CD8-positive, alpha-beta memory T cell (primary cell): Measurements from ENCODE around the gene MED10. TPM values are rescaled to one million over a fixed set of nuclear protein-coding genes. Genes with fewer than 3 reads are reported as not detected.

Experiments
- CTCF ChIA-PET: fragments of 350-600 bp; sonication (Branson Sonifier 250); formaldehyde crosslinking; loops from one replicate; lab custom pipeline; 2021; ENCODE audit warnings: antibody characterized with exemption; lab: Charles Lee
- POLR2A ChIA-PET: fragments of 350-600 bp; sonication (Branson Sonifier 250); formaldehyde crosslinking; loops from one replicate; lab custom pipeline; 2021; ENCODE audit warnings: antibody characterized with exemption; lab: Charles Lee
- DNase-seq, 5 donors: peaks; one replicate each; pipeline versions ENCODE4 v3.0.0 to v3.0.0-alpha.2; 2020 to 2022; ENCODE audit warnings: mixed read lengths in 1 of 5
- H3K27ac ChIP-seq: one replicate; pipeline ENCODE4 v1.7.0; 2013; ENCODE audit warnings: low read depth, mild to moderate bottlenecking, low read length, moderate library complexity
- H3K27me3 ChIP-seq: 2 replicates; pipeline ENCODE4 v1.7.0; 2013; ENCODE audit warnings: low read length, mild to moderate bottlenecking; ENCODE audit not compliant: insufficient read depth, poor library complexity, severe bottlenecking
- H3K36me3 ChIP-seq: 2 replicates; pipeline ENCODE4 v1.7.0; 2013; ENCODE audit warnings: mild to moderate bottlenecking, low read length, moderate library complexity; ENCODE audit not compliant: insufficient read depth
- H3K4me1 ChIP-seq: 2 replicates; pipeline ENCODE4 v1.7.0; 2013; ENCODE audit warnings: mild to moderate bottlenecking, low read length, moderate library complexity; ENCODE audit not compliant: insufficient read depth
- H3K4me3 ChIP-seq: 2 replicates; pipeline ENCODE4 v1.7.0; 2013; ENCODE audit warnings: mild to moderate bottlenecking, low read length
- H3K9me3 ChIP-seq: 2 replicates; pipeline ENCODE4 v1.7.0; 2013; ENCODE audit warnings: mild to moderate bottlenecking, low read length
- H3K27ac Mint-ChIP-seq, 8 donors: one replicate each; pipeline ENCODE4 v1.8.0; 2020 to 2021; ENCODE audit warnings: mixed read lengths in 8 of 8, mild to moderate bottlenecking in 6 of 8, inconsistent platforms in 3 of 8, moderate library complexity in 3 of 8
- H3K27me3 Mint-ChIP-seq, 2 donors: one replicate each; pipeline ENCODE4 v1.8.0; 2020 to 2021; ENCODE audit warnings: mixed read lengths in 2 of 2, mild to moderate bottlenecking in 1 of 2, moderate library complexity in 1 of 2
- H3K36me3 Mint-ChIP-seq, 3 donors: one replicate each; pipeline ENCODE4 v1.8.0; 2020 to 2021; ENCODE audit warnings: mixed read lengths in 3 of 3, inconsistent platforms in 1 of 3, mild to moderate bottlenecking in 1 of 3
- H3K4me1 Mint-ChIP-seq, 3 donors: one replicate each; pipeline ENCODE4 v1.8.0; 2020 to 2021; ENCODE audit warnings: mixed read lengths in 3 of 3, inconsistent platforms in 1 of 3, mild to moderate bottlenecking in 1 of 3
- H3K4me3 Mint-ChIP-seq, 7 donors: one replicate each; pipeline ENCODE4 v1.8.0; 2020 to 2021; ENCODE audit warnings: mixed read lengths in 7 of 7, mild to moderate bottlenecking in 6 of 7, moderate library complexity in 4 of 7, inconsistent platforms in 2 of 7
- H3K9me3 Mint-ChIP-seq, 5 donors: one replicate each; pipeline ENCODE4 v1.8.0; 2020 to 2022; ENCODE audit warnings: mixed read lengths in 5 of 5, mild to moderate bottlenecking in 3 of 5, moderate library complexity in 2 of 5, inconsistent platforms in 1 of 5
- polyA plus RNA-seq: library from polyadenylated mRNA; unstranded; fragments of 300-500 nt; fragmentation: Illumina TruSeq; gene quantifications from one replicate; pipeline ENCODE4 v1.2.3, GENCODE V29; 2021
- total RNA-seq, 2 experiments: library from RNA; stranded (reverse); gene quantifications; one replicate each; pipeline ENCODE4 v1.2.3, GENCODE V29; 2021

Gene MED10
- total and polyA plus RNA-seq, 3 experiments from 2014 or later: 58.8 to 118 (median 66.8) TPM

DNA sequence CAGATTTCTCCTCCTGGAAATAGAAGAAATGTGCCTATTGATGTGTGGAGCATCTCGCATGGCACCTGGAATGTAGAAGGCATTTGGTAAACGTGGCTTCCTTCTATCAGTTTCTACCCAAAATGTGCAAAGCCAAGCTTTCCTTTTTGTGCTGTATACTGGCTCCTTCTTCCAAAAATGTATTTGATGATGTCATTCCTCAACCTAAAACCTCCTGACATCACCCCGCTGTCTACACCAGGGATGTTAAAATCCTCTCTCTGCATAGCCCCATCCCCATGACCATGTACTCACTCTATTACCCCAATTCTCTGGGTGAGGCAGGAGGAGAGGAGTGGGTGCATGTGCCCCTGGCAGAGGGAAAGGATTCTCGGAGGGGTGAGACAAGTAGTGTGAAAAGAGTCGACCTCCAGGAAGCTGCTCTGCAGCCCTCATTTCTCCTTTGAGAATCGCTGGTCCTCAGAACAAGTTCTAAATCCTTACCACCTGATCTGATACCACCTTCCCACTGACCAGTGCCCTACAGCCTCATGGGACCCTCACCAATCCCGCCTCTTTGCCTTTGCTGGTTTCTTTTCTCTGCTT, 11.7 kb upstream of the MED10 start:
- Histone ChIP-seq H3K4me1 (no peaks in the 10 kb centered on the region), H3K27me3 (peaks cover 7% of the 10 kb centered on the region), H3K9me3 (no peaks in the 10 kb centered on the region), H3K4me3 (no peak overlapping the region), H3K27ac (no peak overlapping the region), H3K36me3 (no peaks in the 10 kb centered on the region)
- no peak for DNase-seq
- no peaks in the 10 kb centered on the region for H3K36me3 Mint-ChIP-seq
- ChIA-PET POLR2A (no interaction called here), CTCF (no interaction called here)
- no peak overlapping the region for H3K27ac Mint-ChIP-seq
- H3K4me3 Mint-ChIP-seq: no peak overlapping the region
- H3K9me3 Mint-ChIP-seq: peaks cover 0 to 3% (median 0%) of the 10 kb centered on the region in 5 donors
- H3K27me3 Mint-ChIP-seq: peaks cover 10 to 60% of the 10 kb centered on the region in 2 donors
- peaks cover 3 to 8% (median 4%) of the 10 kb centered on the region in 3 donors for H3K4me1 Mint-ChIP-seq

DNA sequence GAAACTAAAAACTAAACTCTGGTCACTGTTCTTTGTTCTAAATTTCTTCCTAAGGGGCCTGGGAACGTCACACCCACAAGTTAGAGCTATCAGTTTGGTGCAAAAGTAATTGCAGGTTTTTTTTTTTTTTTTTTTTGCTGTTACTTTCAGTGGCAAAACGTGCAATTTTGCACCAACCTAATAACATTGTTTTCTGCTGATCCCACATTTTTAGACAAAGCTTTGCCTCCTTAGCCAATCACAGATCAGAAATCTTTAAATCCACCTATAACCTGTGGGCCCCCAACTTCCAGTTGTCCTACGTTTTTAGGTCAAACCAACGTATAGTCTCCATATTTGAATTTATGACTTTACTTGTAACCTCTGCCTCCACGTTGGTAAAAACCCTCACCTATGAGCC, 11.1 kb upstream of the MED10 start:
- H3K9me3 Mint-ChIP-seq: peaks cover 0 to 3% (median 0%) of the 10 kb centered on the region in 5 donors
- no peak for DNase-seq
- Histone ChIP-seq H3K9me3 (no peaks in the 10 kb centered on the region), H3K4me3 (no peak overlapping the region), H3K27me3 (peaks cover 7% of the 10 kb centered on the region), H3K36me3 (no peaks in the 10 kb centered on the region), H3K27ac (no peak overlapping the region), H3K4me1 (no peaks in the 10 kb centered on the region)
- H3K27ac Mint-ChIP-seq: no peak overlapping the region
- POLR2A ChIA-PET: no interaction called here
- H3K36me3 Mint-ChIP-seq: no peaks in the 10 kb centered on the region
- peaks cover 10 to 58% of the 10 kb centered on the region in 2 donors for H3K27me3 Mint-ChIP-seq
- CTCF ChIA-PET: no interaction called here
- peaks cover 3 to 8% (median 4%) of the 10 kb centered on the region in 3 donors for H3K4me1 Mint-ChIP-seq
- no peak overlapping the region for H3K4me3 Mint-ChIP-seq

DNA sequence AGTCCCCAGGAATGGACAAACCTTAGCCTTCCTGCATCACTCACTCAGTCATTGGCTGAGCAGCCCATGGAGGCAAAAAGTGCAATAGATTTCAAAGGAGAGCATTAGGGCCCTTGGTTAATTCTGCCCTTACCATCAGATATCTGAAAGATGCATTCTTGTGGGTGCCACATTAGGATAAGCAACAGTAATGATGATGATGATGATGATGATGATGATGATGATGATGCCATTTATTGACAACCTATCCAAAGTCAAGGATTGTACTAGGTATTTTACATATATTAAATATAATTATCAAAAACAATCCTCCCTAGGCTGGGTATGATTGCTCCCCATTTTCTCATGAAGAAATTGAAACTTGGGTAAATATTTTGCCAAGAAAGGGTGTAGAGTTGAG, 9.6 kb upstream of the MED10 start:
- H3K4me3 ChIP-seq: no peak overlapping the region
- POLR2A ChIA-PET: no interaction called here
- no peak overlapping the region for H3K27ac Mint-ChIP-seq
- H3K27me3 Mint-ChIP-seq: peaks cover 15 to 64% of the 10 kb centered on the region in 2 donors
- H3K27ac ChIP-seq: no peak overlapping the region
- no peak for DNase-seq
- H3K9me3 Mint-ChIP-seq: peaks cover 0 to 3% (median 0%) of the 10 kb centered on the region in 5 donors
- peaks cover 11% of the 10 kb centered on the region for H3K27me3 ChIP-seq
- H3K4me1 Mint-ChIP-seq: no peaks in the 10 kb centered on the region
- H3K9me3 ChIP-seq: no peaks in the 10 kb centered on the region
- H3K36me3 Mint-ChIP-seq: no peaks in the 10 kb centered on the region
- H3K36me3 ChIP-seq: no peaks in the 10 kb centered on the region
- H3K4me1 ChIP-seq: no peaks in the 10 kb centered on the region
- CTCF ChIA-PET: interaction anchor here (0.6 kb wide), 1 partner anchor 70 kb away, joined by 3 read pairs; no protein-coding TSS in a partner anchor
- H3K4me3 Mint-ChIP-seq: no peak overlapping the region

DNA sequence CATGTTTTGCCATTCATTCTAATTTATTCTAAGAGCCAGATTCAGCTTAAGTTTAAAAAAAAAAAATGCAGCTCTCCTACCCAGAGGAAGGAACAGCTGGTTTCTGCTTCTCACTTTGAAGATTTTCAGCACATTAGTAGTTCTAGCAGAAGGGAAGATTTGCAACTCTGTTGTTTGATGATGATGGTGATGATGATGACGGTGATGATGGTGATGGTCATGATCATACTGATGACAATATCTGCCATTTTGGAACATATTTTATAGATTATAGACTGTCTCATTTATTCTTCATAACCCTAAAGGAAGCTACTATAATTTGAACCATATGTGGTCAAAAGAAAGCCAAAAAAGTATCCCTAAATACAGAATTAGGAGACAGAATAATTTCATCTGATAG, 7.9 kb upstream of the MED10 start:
- H3K9me3 Mint-ChIP-seq: no peaks in the 10 kb centered on the region
- DNase-seq: no peak
- H3K27me3 ChIP-seq: peaks cover 4% of the 10 kb centered on the region
- ChIA-PET CTCF (no interaction called here), POLR2A (interaction anchor here (0.6 to 0.7 kb wide), 2 partner anchors 8 to 51 kb away, joined by 3 read pairs; partner anchors contain the start of gene MED10)
- no peak overlapping the region for H3K4me3 ChIP-seq
- no peaks in the 10 kb centered on the region for H3K4me1 Mint-ChIP-seq
- H3K27ac Mint-ChIP-seq: no peak overlapping the region
- H3K4me1 ChIP-seq: no peaks in the 10 kb centered on the region
- no peaks in the 10 kb centered on the region for H3K36me3 ChIP-seq
- no peaks in the 10 kb centered on the region for H3K9me3 ChIP-seq
- H3K27ac ChIP-seq: no peak overlapping the region
- H3K27me3 Mint-ChIP-seq: peaks cover 15 to 55% of the 10 kb centered on the region in 2 donors
- H3K4me3 Mint-ChIP-seq: no peak overlapping the region
- H3K36me3 Mint-ChIP-seq: no peaks in the 10 kb centered on the region

DNA sequence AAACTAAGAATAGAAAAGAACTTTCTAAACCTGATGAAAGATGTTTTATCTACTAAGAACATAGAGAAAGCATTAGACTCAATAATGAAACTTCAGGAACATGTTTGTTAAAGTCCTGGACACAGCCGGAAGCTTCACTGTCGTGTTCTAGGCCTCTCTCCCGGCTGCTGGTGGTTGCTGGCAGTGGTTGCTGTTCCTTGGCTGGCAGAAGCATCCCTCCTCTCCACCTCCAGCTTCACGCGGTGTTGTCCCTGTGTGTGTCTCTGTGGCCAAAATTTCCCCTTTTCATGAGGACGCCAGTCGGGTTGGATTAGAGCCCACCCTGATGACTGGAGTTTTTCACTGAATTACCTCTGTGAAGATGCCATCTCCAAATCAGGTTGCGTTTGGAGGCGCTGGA, 6.5 kb upstream of the MED10 start:
- H3K9me3 Mint-ChIP-seq: no peaks in the 10 kb centered on the region
- CTCF ChIA-PET: no interaction called here

DNA sequence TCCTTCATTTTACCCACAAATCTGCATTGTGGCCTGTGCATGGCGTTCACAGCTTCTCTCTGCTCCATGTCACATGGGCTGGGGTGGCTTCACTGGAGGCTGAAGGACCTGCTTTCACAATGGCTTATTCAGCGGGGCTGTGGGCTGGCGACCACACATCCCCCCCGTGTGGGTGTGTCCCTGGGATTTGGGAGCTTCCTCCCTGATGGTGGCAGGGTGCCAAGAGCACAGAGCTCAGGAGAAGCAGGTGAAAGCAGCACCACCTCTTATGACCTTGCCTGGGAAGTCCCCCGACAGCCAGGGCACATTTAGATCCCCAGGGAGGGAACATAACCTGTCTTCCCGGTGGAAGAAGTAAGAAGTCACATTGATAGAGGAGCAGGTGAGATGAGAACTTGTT, 5.0 kb upstream of the MED10 start:
- POLR2A ChIA-PET: no interaction called here

More for the DNA sequence above, 6.5 kb upstream of the MED10 start:
- H3K4me3 ChIP-seq: no peak overlapping the region
- no peaks in the 10 kb centered on the region for H3K4me1 Mint-ChIP-seq
- H3K9me3 ChIP-seq: no peaks in the 10 kb centered on the region
- H3K4me3 Mint-ChIP-seq: no peak overlapping the region
- H3K4me1 ChIP-seq: no peaks in the 10 kb centered on the region
- DNase-seq: no peak
- H3K27me3 ChIP-seq: peaks cover 4% of the 10 kb centered on the region
- no peak overlapping the region for H3K27ac ChIP-seq
- H3K27ac Mint-ChIP-seq: no peak overlapping the region
- POLR2A ChIA-PET: no interaction called here
- H3K27me3 Mint-ChIP-seq: peaks cover 14 to 43% of the 10 kb centered on the region in 2 donors
- H3K36me3 Mint-ChIP-seq: peaks cover 0 to 3% (median 0%) of the 10 kb centered on the region in 3 donors
- no peaks in the 10 kb centered on the region for H3K36me3 ChIP-seq

DNA sequence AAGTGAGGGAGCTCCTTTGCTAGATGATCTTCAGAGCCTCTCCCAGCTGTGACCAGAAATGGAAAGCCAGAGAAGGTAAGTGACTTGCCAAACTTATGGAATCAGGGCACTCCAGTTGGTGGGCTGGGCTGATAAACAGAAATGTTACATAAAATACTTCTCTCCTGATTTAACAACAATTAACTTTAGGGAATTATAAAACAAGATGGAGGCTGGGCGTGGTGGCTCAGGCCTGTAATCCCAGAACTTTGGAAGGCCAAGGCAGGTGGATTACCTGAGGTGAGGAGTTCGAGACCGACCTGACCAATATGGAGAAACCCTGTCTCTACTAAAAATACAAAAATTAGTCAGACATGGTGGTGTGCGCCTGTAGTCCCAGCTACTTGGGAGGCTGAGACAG, 899 bp upstream of the MED10 start:
- Histone ChIP-seq H3K36me3 (peaks cover 19% of the 10 kb centered on the region), H3K27me3 (peaks cover 4% of the 10 kb centered on the region), H3K4me1 (peaks cover 29% of the 10 kb centered on the region), H3K27ac (peak overlapping the region; percentile 51), H3K9me3 (no peaks in the 10 kb centered on the region), H3K4me3 (peak overlapping the region; percentile 96)
- Mint-ChIP-seq H3K9me3 (no peaks in the 10 kb centered on the region), H3K4me1 (peaks cover 47 to 50% (median 48%) of the 10 kb centered on the region in 3 donors), H3K27ac (peak overlapping the region in 7 of 8 donors; percentile 61 to 99 (median 98)), H3K4me3 (peak overlapping the region; percentile 97 to 100 (median 99)), H3K36me3 (peaks cover 5 to 43% (median 7%) of the 10 kb centered on the region in 3 donors), H3K27me3 (peaks cover 7 to 19% of the 10 kb centered on the region in 2 donors)
- no peak for DNase-seq
- CTCF ChIA-PET: no interaction called here
- POLR2A ChIA-PET: no interaction called here

More for the DNA sequence above, 5.0 kb upstream of the MED10 start:
- peaks cover 14 to 33% of the 10 kb centered on the region in 2 donors for H3K27me3 Mint-ChIP-seq
- H3K4me3 Mint-ChIP-seq: no peak overlapping the region
- H3K27ac ChIP-seq: no peak overlapping the region
- no peak for DNase-seq
- CTCF ChIA-PET: no interaction called here
- peaks cover 10 to 11% (median 11%) of the 10 kb centered on the region in 3 donors for H3K4me1 Mint-ChIP-seq
- H3K27ac Mint-ChIP-seq: no peak overlapping the region
- no peak overlapping the region for H3K4me3 ChIP-seq
- no peaks in the 10 kb centered on the region for H3K9me3 ChIP-seq
- H3K27me3 ChIP-seq: peaks cover 4% of the 10 kb centered on the region
- H3K4me1 ChIP-seq: peaks cover 6% of the 10 kb centered on the region
- no peaks in the 10 kb centered on the region for H3K36me3 ChIP-seq
- H3K9me3 Mint-ChIP-seq: no peaks in the 10 kb centered on the region
- H3K36me3 Mint-ChIP-seq: peaks cover 0 to 5% (median 3%) of the 10 kb centered on the region in 3 donors

DNA sequence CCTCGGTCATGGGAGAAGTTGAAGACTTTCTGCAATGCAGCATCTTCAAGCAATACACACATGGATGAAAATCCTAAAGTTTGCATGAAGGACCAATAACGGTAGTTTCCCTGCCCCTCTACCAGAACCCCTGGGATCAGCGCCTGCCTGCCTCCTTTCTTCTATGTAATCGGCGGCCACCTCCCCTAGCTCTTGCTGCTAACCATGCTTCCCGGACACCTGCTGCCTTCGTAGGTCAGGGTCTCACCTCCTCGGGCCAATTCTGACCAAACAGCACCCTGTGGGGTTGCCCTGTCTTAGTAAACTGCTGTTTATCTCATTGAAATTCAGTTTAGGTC, 388 bp upstream of the MED10 start:
- H3K4me1 Mint-ChIP-seq: peaks cover 51 to 55% (median 53%) of the 10 kb centered on the region in 3 donors
- no peak for DNase-seq
- H3K27ac Mint-ChIP-seq: peak overlapping the region; percentile 88 to 100 (median 99)
- Histone ChIP-seq H3K27ac (peak overlapping the region; percentile 51), H3K36me3 (peaks cover 24% of the 10 kb centered on the region), H3K4me3 (peak overlapping the region; percentile 96), H3K9me3 (no peaks in the 10 kb centered on the region), H3K4me1 (peaks cover 29% of the 10 kb centered on the region), H3K27me3 (peaks cover 3% of the 10 kb centered on the region)
- CTCF ChIA-PET: interaction anchor here (1.0 kb wide), 1 partner anchor 18 kb away, joined by 3 read pairs; no protein-coding TSS in a partner anchor
- peak overlapping the region; percentile 97 to 100 (median 99) for H3K4me3 Mint-ChIP-seq
- peaks cover 7 to 48% (median 10%) of the 10 kb centered on the region in 3 donors for H3K36me3 Mint-ChIP-seq
- H3K27me3 Mint-ChIP-seq: peaks cover 7 to 14% of the 10 kb centered on the region in 2 donors
- POLR2A ChIA-PET: interaction anchor here (1.1 kb wide), 1 partner anchor 254 kb away, joined by 7 read pairs; the partner anchor contains the start of genes NSUN2 and SRD5A1
- H3K9me3 Mint-ChIP-seq: no peaks in the 10 kb centered on the region
